Nephron progenitor cell (in vitro differentiated cells): ENCODE measurements around the gene SIX3.

ENCODE experiments used
- DNase-seq: peaks from one replicate; pipeline ENCODE4 v3.0.0; 2021
- H3K27ac Mint-ChIP-seq: 2 replicates; pipeline ENCODE4 v1.8.0; 2021; ENCODE audit warnings: mild to moderate bottlenecking, moderate library complexity, mixed read lengths
- H3K27me3 Mint-ChIP-seq: 2 replicates; pipeline ENCODE4 v1.8.0; 2021; ENCODE audit warnings: mild to moderate bottlenecking, low read depth, mixed read lengths; ENCODE audit not compliant: poor library complexity
- H3K36me3 Mint-ChIP-seq: 2 replicates; pipeline ENCODE4 v1.8.0; 2021; ENCODE audit warnings: low read depth, mixed read lengths
- H3K4me1 Mint-ChIP-seq: 2 replicates; pipeline ENCODE4 v1.8.0; 2021; ENCODE audit warnings: mixed read lengths
- H3K4me3 Mint-ChIP-seq: 2 replicates; pipeline ENCODE4 v1.8.0; 2021; ENCODE audit warnings: mild to moderate bottlenecking, moderate library complexity, mixed read lengths
- H3K9me3 Mint-ChIP-seq: 2 replicates; pipeline ENCODE4 v1.8.0; 2021; ENCODE audit warnings: mild to moderate bottlenecking, moderate library complexity, mixed read lengths
- TF ChIP-seq, protein P1 (sequence below): fragments of 200-600 bp; sonication (generic); IDR thresholded peaks from 2 replicates; pipeline ENCODE4 v1.5.0; 2021; ENCODE audit warnings: antibody characterized with exemption

SIX3 gene

DNA sequence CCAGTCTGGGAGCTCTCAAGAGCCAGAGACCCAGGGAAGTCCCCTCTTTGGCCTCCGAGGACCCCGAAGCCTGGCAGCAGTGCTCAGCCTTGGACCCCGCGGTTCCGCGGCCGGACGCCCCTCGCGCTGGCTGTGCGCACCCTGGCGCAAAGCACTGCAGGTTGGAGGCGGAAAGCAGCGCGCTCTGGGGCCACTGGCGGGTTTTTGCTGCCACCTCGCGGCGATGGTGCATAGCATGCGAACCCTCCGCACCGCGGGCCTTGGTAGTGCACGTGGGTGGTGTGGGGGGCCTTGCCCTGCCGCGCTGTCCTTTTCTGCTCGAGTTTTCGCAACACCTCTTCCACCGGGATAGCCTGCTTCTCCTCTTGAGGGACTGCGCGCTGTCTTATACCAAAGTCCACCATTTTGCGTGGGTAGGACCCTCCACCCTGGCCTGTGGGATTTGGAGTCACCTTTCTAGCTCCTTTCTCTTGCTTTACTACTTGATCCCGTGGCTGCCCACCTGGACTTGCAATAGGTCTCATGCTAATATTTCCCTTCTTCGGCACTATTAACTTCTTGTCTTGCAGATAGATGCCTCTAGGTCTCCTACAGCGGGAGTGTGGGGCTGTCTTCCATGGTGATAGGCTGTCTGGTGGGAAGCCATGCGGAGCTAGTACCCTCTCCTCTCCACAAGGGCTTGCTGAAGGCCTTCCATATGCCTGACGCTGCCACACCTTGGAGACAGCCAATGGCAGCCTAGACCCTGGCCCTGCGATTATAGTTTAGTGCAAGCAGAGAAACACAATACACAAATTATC is 14.3 kb downstream of the SIX3 start:
- H3K27me3 Mint-ChIP-seq = peaks cover 100% of the 10 kb centered on the region
- H3K4me3 Mint-ChIP-seq = peak overlapping the region; percentile 78
- DNase-seq = peak; percentile 94
- H3K9me3 Mint-ChIP-seq = peaks cover 4% of the 10 kb centered on the region
- no peak overlapping the region for H3K27ac Mint-ChIP-seq
- H3K36me3 Mint-ChIP-seq = no peaks in the 10 kb centered on the region
- TF ChIP-seq, protein P1, sequence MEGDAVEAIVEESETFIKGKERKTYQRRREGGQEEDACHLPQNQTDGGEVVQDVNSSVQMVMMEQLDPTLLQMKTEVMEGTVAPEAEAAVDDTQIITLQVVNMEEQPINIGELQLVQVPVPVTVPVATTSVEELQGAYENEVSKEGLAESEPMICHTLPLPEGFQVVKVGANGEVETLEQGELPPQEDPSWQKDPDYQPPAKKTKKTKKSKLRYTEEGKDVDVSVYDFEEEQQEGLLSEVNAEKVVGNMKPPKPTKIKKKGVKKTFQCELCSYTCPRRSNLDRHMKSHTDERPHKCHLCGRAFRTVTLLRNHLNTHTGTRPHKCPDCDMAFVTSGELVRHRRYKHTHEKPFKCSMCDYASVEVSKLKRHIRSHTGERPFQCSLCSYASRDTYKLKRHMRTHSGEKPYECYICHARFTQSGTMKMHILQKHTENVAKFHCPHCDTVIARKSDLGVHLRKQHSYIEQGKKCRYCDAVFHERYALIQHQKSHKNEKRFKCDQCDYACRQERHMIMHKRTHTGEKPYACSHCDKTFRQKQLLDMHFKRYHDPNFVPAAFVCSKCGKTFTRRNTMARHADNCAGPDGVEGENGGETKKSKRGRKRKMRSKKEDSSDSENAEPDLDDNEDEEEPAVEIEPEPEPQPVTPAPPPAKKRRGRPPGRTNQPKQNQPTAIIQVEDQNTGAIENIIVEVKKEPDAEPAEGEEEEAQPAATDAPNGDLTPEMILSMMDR = peak; percentile 85
- peaks cover 48% of the 10 kb centered on the region for H3K4me1 Mint-ChIP-seq

DNA sequence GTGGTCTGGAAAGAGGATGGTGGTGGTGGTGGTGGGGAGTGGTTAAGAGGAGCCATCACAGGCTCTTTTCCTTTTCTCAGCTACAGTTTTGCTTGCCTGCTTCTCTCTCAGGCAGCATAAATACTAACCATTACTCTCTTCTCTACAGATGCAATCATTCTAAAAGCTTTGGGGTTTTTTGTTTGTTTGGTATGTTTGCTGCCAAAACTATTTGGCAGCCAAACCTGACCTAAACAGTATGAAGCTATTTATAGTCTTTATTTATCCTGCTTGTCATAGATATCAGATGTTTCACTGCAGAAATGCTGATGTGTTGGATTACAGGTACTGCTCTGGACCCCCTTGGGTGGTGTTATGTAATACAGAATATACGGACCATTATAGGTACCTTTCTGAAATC is 15.3 kb downstream of the SIX3 start:
- TF ChIP-seq, protein P1 = no peak
- H3K27me3 Mint-ChIP-seq = peaks cover 100% of the 10 kb centered on the region
- H3K27ac Mint-ChIP-seq = no peak overlapping the region
- no peak for DNase-seq
- H3K9me3 Mint-ChIP-seq = peaks cover 4% of the 10 kb centered on the region
- no peaks in the 10 kb centered on the region for H3K36me3 Mint-ChIP-seq
- H3K4me1 Mint-ChIP-seq = peaks cover 40% of the 10 kb centered on the region
- no peak overlapping the region for H3K4me3 Mint-ChIP-seq

DNA sequence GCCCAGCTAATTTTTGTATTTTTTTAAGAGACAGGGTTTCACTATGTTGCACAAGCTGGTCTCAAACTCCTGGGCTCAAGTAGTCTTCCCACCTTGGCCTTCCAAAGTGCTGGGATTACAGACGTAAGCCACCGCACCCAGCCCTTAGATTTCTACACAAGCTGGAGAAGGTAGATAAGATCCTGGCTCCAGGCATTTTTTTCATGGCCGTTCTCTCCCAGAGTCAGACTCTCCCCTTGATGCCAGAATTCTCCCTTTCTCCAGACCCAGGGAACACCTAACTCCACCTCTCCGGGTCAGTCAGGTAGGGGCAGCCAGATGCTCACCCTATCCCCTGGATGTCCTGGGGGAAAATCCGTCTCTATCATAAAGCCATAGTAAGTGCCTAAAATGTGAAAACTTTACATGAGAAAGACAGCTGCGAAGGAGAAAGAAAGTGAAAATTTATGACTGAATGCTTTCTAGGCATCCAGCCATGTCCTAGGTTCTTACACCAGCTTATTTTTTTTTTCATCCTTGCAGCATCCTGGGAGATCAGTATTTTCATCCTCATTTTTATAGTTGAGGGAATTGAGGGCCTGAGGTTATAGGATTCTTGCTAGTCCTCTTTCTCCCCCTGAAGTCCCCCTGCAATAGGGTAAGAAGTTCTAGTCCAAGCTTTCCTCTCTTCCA is 16.3 kb downstream of the SIX3 start:
- H3K9me3 Mint-ChIP-seq = peaks cover 4% of the 10 kb centered on the region
- TF ChIP-seq, protein P1 = no peak
- no peak overlapping the region for H3K4me3 Mint-ChIP-seq
- H3K4me1 Mint-ChIP-seq = peaks cover 38% of the 10 kb centered on the region
- no peak overlapping the region for H3K27ac Mint-ChIP-seq
- H3K36me3 Mint-ChIP-seq = no peaks in the 10 kb centered on the region
- DNase-seq = no peak
- peaks cover 100% of the 10 kb centered on the region for H3K27me3 Mint-ChIP-seq

DNA sequence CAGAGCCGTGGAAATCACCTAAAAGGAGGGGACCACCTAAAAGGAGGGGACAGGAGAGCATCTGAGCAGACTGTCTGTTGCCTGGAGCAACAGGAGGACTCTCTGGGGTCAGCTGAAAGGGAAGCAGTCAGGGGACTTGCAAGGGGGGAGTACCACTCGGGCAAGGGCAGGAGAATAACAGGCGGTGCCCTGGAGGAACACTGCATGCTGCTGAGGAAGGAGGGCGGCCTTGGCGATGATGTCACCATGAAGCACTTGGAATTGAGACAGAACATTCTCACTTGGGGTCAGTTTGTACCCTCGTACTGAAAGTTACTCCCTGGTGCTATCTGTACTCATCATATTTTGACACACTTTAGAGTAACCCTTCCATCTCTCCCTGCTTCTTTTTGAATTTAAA is 18.4 kb downstream of the SIX3 start:
- H3K36me3 Mint-ChIP-seq = no peaks in the 10 kb centered on the region

DNA sequence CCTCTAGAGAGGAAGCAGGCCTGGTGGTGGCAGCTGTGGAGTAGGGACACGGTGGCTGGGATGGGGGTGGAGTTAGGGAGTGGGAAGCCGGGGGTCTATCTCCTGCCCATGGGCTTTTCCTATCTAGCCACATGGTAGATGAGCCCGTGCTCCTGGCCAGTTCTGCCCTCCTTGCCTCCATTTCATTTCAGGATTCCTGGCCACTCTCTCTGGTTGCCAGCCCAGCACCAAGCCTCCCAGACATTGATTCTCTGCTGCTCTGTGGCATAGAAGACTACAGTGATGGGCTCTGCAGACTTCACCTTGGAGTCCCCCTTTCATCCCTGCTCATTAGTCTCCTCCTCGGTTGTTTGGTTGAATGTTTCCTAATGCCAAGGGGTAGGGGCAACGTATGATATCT is 19.4 kb downstream of the SIX3 start:
- TF ChIP-seq, protein P1 = no peak
- no peaks in the 10 kb centered on the region for H3K36me3 Mint-ChIP-seq

More for the DNA sequence above, 18.4 kb downstream of the SIX3 start:
- Mint-ChIP-seq H3K9me3 (no peaks in the 10 kb centered on the region), H3K27me3 (peaks cover 100% of the 10 kb centered on the region), H3K4me1 (peaks cover 21% of the 10 kb centered on the region), H3K4me3 (no peak overlapping the region), H3K27ac (no peak overlapping the region)
- TF ChIP-seq, protein P1 = no peak
- no peak for DNase-seq

More for the DNA sequence above, 19.4 kb downstream of the SIX3 start:
- H3K4me3 Mint-ChIP-seq = no peak overlapping the region
- no peak for DNase-seq
- H3K27me3 Mint-ChIP-seq = peaks cover 98% of the 10 kb centered on the region
- H3K4me1 Mint-ChIP-seq = peaks cover 14% of the 10 kb centered on the region
- no peak overlapping the region for H3K27ac Mint-ChIP-seq
- no peaks in the 10 kb centered on the region for H3K9me3 Mint-ChIP-seq
